HG03354 (cell line): Measurements from ENCODE around the gene NDUFS8.

ENCODE experiments used
- ATAC-seq: cut with Tn5 transposase; IDR thresholded peaks from one replicate; pipeline ENCODE4 v1.9.1; 2021; ENCODE audit warnings: mild to moderate bottlenecking; ENCODE audit not compliant: unreplicated experiment, poor library complexity, severe bottlenecking

The NDUFS8 gene

GRCh38 chr11:68032997-68033707 is 2.7 kb downstream of the NDUFS8 start:
- ATAC-seq, result no peak

- no peak for ATAC-seq
Measured at GRCh38 chr11:68033708-68034045, 3.2 kb downstream of the NDUFS8 start.

- no peak for ATAC-seq
Measured at GRCh38 chr11:68035266-68035876, 4.9 kb downstream of the NDUFS8 start.

GRCh38 chr11:68036141-68036716 is 5.7 kb downstream of the NDUFS8 start:
- ATAC-seq, result no peak

GRCh38 chr11:68036717-68037239 is 6.3 kb downstream of the NDUFS8 start:
- no peak for ATAC-seq

GRCh38 chr11:68037411-68038225 is 7.1 kb downstream of the NDUFS8 start:
- ATAC-seq, result no peak

GRCh38 chr11:68038226-68038717 is 7.8 kb downstream of the NDUFS8 start:
- ATAC-seq, result no peak

GRCh38 chr11:68038718-68039525 is 8.4 kb downstream of the NDUFS8 start, which contains the start of gene TCIRG1:
TCIRG1 (plus strand) TSS chr11:68039025; CDS start chr11:68041272, 2,247 bp downstream.
- no peak for ATAC-seq

- ATAC-seq, result no peak
Measured at GRCh38 chr11:68039526-68040086, 9.1 kb downstream of the NDUFS8 start.

GRCh38 chr11:68040101-68040956 is 9.8 kb downstream of the NDUFS8 start:
- ATAC-seq, result peak; percentile 63

- no peak for ATAC-seq
Measured at GRCh38 chr11:68040957-68041591, 10.6 kb downstream of the NDUFS8 start.

GRCh38 chr11:68041617-68042218 is 11.2 kb downstream of the NDUFS8 start:
- ATAC-seq, result no peak

GRCh38 chr11:68042219-68043028 is 11.9 kb downstream of the NDUFS8 start:
- no peak for ATAC-seq

GRCh38 chr11:68043029-68043348 is 12.5 kb downstream of the NDUFS8 start:
- no peak for ATAC-seq

GRCh38 chr11:68043349-68044144 is 13.1 kb downstream of the NDUFS8 start:
- ATAC-seq, result no peak
